H9 (cell line): ENCODE data around the gene CEP112. TPM values are rescaled to one million over a fixed set of nuclear protein-coding genes. Genes with fewer than 3 reads are reported as not detected.

Experiments used
- DNase-seq: peaks from one replicate; pipeline ENCODE4 v3.0.0-alpha.2; 2017
- H2AFZ ChIP-seq: one replicate; pipeline ENCODE4 v1.6.1; 2013; ENCODE audit warnings: mild to moderate bottlenecking, low read length, control low read depth, moderate library complexity
- H2AK5ac ChIP-seq: 2 replicates; pipeline ENCODE4 v1.6.1; 2013; ENCODE audit warnings: low read length, control low read depth, mixed read lengths; ENCODE audit not compliant: insufficient read length
- H2BK120ac ChIP-seq: one replicate; pipeline ENCODE4 v1.6.1; 2013; ENCODE audit warnings: low read depth, mild to moderate bottlenecking, low read length, control low read depth, inconsistent platforms; ENCODE audit not compliant: poor library complexity, severe bottlenecking
- H2BK12ac ChIP-seq: 2 replicates; pipeline ENCODE4 v1.6.1; 2013; ENCODE audit warnings: low read length, control low read depth, mixed read lengths, low read depth; ENCODE audit not compliant: insufficient read length
- H2BK15ac ChIP-seq: 2 replicates; pipeline ENCODE4 v1.6.1; 2013; ENCODE audit warnings: low read depth, low read length, control low read depth
- H2BK20ac ChIP-seq: one replicate; pipeline ENCODE4 v1.6.1; 2013; ENCODE audit warnings: low read depth, mild to moderate bottlenecking, low read length, control low read depth, inconsistent platforms; ENCODE audit not compliant: poor library complexity, severe bottlenecking
- H2BK5ac ChIP-seq: 2 replicates; pipeline ENCODE4 v1.6.1; 2013; ENCODE audit warnings: low read length, control low read depth, mixed read lengths; ENCODE audit not compliant: insufficient read length
- H3K14ac ChIP-seq: 2 replicates; pipeline ENCODE4 v1.6.1; 2013; ENCODE audit warnings: low read length, control low read depth; ENCODE audit not compliant: insufficient read depth
- H3K18ac ChIP-seq: 2 replicates; pipeline ENCODE4 v1.6.1; 2013; ENCODE audit warnings: low read depth, mild to moderate bottlenecking, mixed read lengths, low read length, control low read depth; ENCODE audit not compliant: insufficient read length
- H3K23ac ChIP-seq: 2 replicates; pipeline ENCODE4 v1.6.1; 2013; ENCODE audit warnings: low read length, control low read depth, mixed read lengths, low read depth; ENCODE audit not compliant: insufficient read length
- H3K23me2 ChIP-seq: 2 replicates; pipeline ENCODE4 v1.6.1; 2013; ENCODE audit warnings: low read depth, mild to moderate bottlenecking, mixed read lengths, low read length, control low read depth; ENCODE audit not compliant: insufficient read length, poor library complexity, severe bottlenecking
- H3K27ac ChIP-seq: 2 replicates; pipeline ENCODE4 v1.5.1; 2013; ENCODE audit warnings: low read length, control low read depth, mixed read lengths, low read depth; ENCODE audit not compliant: insufficient read length
- H3K27me3 ChIP-seq: 2 replicates; pipeline ENCODE4 v1.6.1; 2013; ENCODE audit warnings: low read length, control low read depth, inconsistent platforms; ENCODE audit not compliant: insufficient read depth
- H3K4ac ChIP-seq: 2 replicates; pipeline ENCODE4 v1.6.1; 2013; ENCODE audit warnings: low read depth, mild to moderate bottlenecking, control low read depth, inconsistent platforms, low read length, moderate library complexity
- H3K4me1 ChIP-seq: 2 replicates; pipeline ENCODE4 v1.6.1; 2013; ENCODE audit warnings: low read length, control low read depth, inconsistent platforms; ENCODE audit not compliant: insufficient read depth
- H3K4me2 ChIP-seq: 2 replicates; pipeline ENCODE4 v1.6.1; 2013; ENCODE audit warnings: low read length, control low read depth, mixed read lengths; ENCODE audit not compliant: insufficient read length, insufficient read depth
- H3K56ac ChIP-seq: 2 replicates; pipeline ENCODE4 v1.6.1; 2013; ENCODE audit warnings: low read depth, mild to moderate bottlenecking, mixed read lengths, low read length, control low read depth; ENCODE audit not compliant: insufficient read length
- H3K79me1 ChIP-seq: 2 replicates; pipeline ENCODE4 v1.6.1; 2013; ENCODE audit warnings: low read depth, mild to moderate bottlenecking, moderate library complexity, low read length, control low read depth, inconsistent platforms; ENCODE audit not compliant: insufficient read depth, poor library complexity, severe bottlenecking
- H3K79me2 ChIP-seq: 2 replicates; pipeline ENCODE4 v1.6.1; 2013; ENCODE audit warnings: low read length, control low read depth, inconsistent platforms; ENCODE audit not compliant: insufficient read depth
- H3K9ac ChIP-seq: 2 replicates; pipeline ENCODE4 v1.6.1; 2013; ENCODE audit warnings: low read length, control low read depth, mixed read lengths; ENCODE audit not compliant: insufficient read length; ENCODE audit errors: extremely low read depth
- H3K9me3 ChIP-seq: one replicate; pipeline ENCODE4 v1.6.1; 2013; ENCODE audit warnings: low read depth, low read length, inconsistent platforms; ENCODE audit not compliant: control insufficient read depth
- H3T11ph ChIP-seq: one replicate; pipeline ENCODE4 v1.6.1; 2013; ENCODE audit warnings: mild to moderate bottlenecking, low read length, control low read depth, inconsistent platforms
- H4K20me1 ChIP-seq: one replicate; pipeline ENCODE4 v1.6.1; 2013; ENCODE audit not compliant: control insufficient read depth, insufficient read length, insufficient read depth
- H4K5ac ChIP-seq: 2 replicates; pipeline ENCODE4 v1.6.1; 2013; ENCODE audit warnings: low read depth, mild to moderate bottlenecking, mixed read lengths, low read length, control low read depth; ENCODE audit not compliant: insufficient read length
- H4K8ac ChIP-seq: replicated peaks from 2 replicates; pipeline ENCODE4 v1.6.1; 2013; ENCODE audit warnings: low read length, control low read depth, mixed read lengths, low read depth; ENCODE audit not compliant: insufficient read length
- H4K91ac ChIP-seq: 2 replicates; pipeline ENCODE4 v1.6.1; 2013; ENCODE audit warnings: low read depth, mild to moderate bottlenecking, moderate library complexity, mixed read lengths, low read length, control low read depth; ENCODE audit not compliant: insufficient read length
- H3K27ac Mint-ChIP-seq, 3 experiments: 2 replicates in 2 of 3; 3 replicates in 1 of 3; pipeline ENCODE4 v1.8.0; 2020 to 2021; ENCODE audit warnings: mixed read lengths in 3 of 3, mild to moderate bottlenecking in 1 of 3, moderate library complexity in 1 of 3
- H3K27me3 Mint-ChIP-seq: 2 replicates; pipeline ENCODE4 v1.8.0; 2021; ENCODE audit warnings: low read depth, mild to moderate bottlenecking, moderate library complexity, mixed read lengths
- H3K36me3 Mint-ChIP-seq, 3 experiments: 2 replicates in 2 of 3; 3 replicates in 1 of 3; pipeline ENCODE4 v1.8.0; 2020 to 2021; ENCODE audit warnings: low read depth in 3 of 3, mixed read lengths in 3 of 3; ENCODE audit not compliant: insufficient read depth in 1 of 3
- H3K4me1 Mint-ChIP-seq, 2 experiments: 2 replicates each; pipeline ENCODE4 v1.8.0; 2020; ENCODE audit warnings: mixed read lengths in 2 of 2
- H3K4me3 Mint-ChIP-seq, 2 experiments: 2 replicates in 1 of 2; 3 replicates in 1 of 2; pipeline ENCODE4 v1.8.0; 2020 to 2021; ENCODE audit warnings: mild to moderate bottlenecking in 2 of 2, mixed read lengths in 2 of 2, moderate library complexity in 1 of 2
- H3K9me3 Mint-ChIP-seq, 2 experiments: 2 replicates in 1 of 2; 3 replicates in 1 of 2; pipeline ENCODE4 v1.8.0; 2020; ENCODE audit warnings: mild to moderate bottlenecking in 2 of 2, mixed read lengths in 2 of 2, moderate library complexity in 1 of 2
- CTCF ChIP-seq: fragments of 200-600 bp; sonication (generic); conservative IDR thresholded peaks from 3 replicates; pipeline ENCODE4 v1.8.0; 2021; ENCODE audit warnings: antibody characterized with exemption, mild to moderate bottlenecking
- WGBS: extraction: QIAGEN DNeasy Blood & Tissue Kit; methylation state at CpG from one replicate; pipeline ENCODE4 v1.1.7; 2013; ENCODE audit warnings: missing lambda C conversion rate, low lambda C conversion rate, mixed read lengths; ENCODE audit not compliant: insufficient read length; ENCODE audit errors: extremely low coverage; 5-methylcytosine and 5-hydroxymethylcytosine counted together
- total RNA-seq: library from RNA; stranded (reverse); gene quantifications from 2 replicates; pipeline ENCODE4 v1.2.1, GENCODE V29; 2021

CEP112 gene
- total RNA-seq, 1 experiment from 2014 or later: 5.4 TPM

GRCh38 chr17:65690626-65691310 lies 501.2 kb downstream of the CEP112 start:
- H3K4me3 Mint-ChIP-seq: no peak overlapping the region; a peak in 1 of 5 replicates
- Histone ChIP-seq H3K9ac (no peak overlapping the region), H3K27ac (no peak overlapping the region), H3K23me2 (no peaks in the 10 kb centered on the region), H3K4me2 (no peak overlapping the region), H3K18ac (no peak overlapping the region), H2BK12ac (no peak overlapping the region), H3K79me2 (no peaks in the 10 kb centered on the region), H2BK20ac (no peak overlapping the region), H3K79me1 (no peaks in the 10 kb centered on the region), H4K8ac (no peak overlapping the region), H2BK15ac (no peak overlapping the region), H3K23ac (no peak overlapping the region), H3K9me3 (no peaks in the 10 kb centered on the region), H3K56ac (no peak overlapping the region), H3K14ac (no peak overlapping the region), H3K4me1 (peaks cover 9% of the 10 kb centered on the region; the same call in 1 of the 2 replicates), H2AFZ (peak overlapping the region; percentile 45), H2BK5ac (no peak overlapping the region), H3T11ph (no peak overlapping the region), H4K20me1 (no peaks in the 10 kb centered on the region), H2AK5ac (no peak overlapping the region), H4K5ac (no peak overlapping the region), H3K4ac (no peak overlapping the region), H3K27me3 (no peaks in the 10 kb centered on the region), H2BK120ac (no peak overlapping the region), H4K91ac (no peak overlapping the region)
- DNase-seq: peak; percentile 41
- peak overlapping the region in 2 of 3 experiments; percentile 2 to 42; a peak in 2 of 7 replicates for H3K27ac Mint-ChIP-seq
- H3K27me3 Mint-ChIP-seq: peaks cover 2% of the 10 kb centered on the region
- no CpG with 5 or more reads among the region's 6 CpGs for WGBS
- no peaks in the 10 kb centered on the region for H3K36me3 Mint-ChIP-seq
- peaks cover 21 to 41% of the 10 kb centered on the region in 2 experiments for H3K4me1 Mint-ChIP-seq
- H3K9me3 Mint-ChIP-seq: no peaks in the 10 kb centered on the region
- TF ChIP-seq CTCF: no peak
